ENCODE data around the gene HES5. TPM values are rescaled to one million over a fixed set of nuclear protein-coding genes. Genes with fewer than 3 reads are reported as not detected.
"Not testable (repeated sequence)": the region's sequence is repeated elsewhere in the genome, so short reads cannot be mapped to it uniquely, and the experiment has no call there.

Gene HES5
- total RNA-seq, 6 experiments from 2014 or later = 0.18 to 0.25 TPM; not detected in 4

- no peak overlapping the region for H3K27ac ChIP-seq
- intact Hi-C loops (cut with DNase I) = no loop called here
- WGBS (ENCODE audit: insufficient coverage, low coverage, low lambda C conversion rate, missing lambda C conversion rate) = 79% methylated on average over 8 of the region's 9 CpGs
Observed at GRCh38 chr1:2574350-2574749, 44.3 kb upstream of the HES5 start.

GRCh38 chr1:2573250-2573920, 43.3 kb upstream of the HES5 start:
- Histone ChIP-seq H3K4me1 (peaks cover 0 to 19% (median 11%) of the 10 kb centered on the region in 4 donors), H3K27ac (no peak overlapping the region), H3K36me3 (no peaks in the 10 kb centered on the region), H3K4me3 (no peak overlapping the region), H3K27me3 (no peaks in the 10 kb centered on the region), H3K9me3 (peaks cover 0 to 8% (median 0%) of the 10 kb centered on the region in 4 donors)
- ATAC-seq = no peak
- 83% methylated on average over 8 of the region's 8 CpGs for WGBS (ENCODE audit: insufficient coverage, low coverage, low lambda C conversion rate, missing lambda C conversion rate)
- TF ChIP-seq CTCF (IDR thresholded peaks at IDR 0.05) (no peak), POLR2A (IDR thresholded peaks at IDR 0.05) (no peak)
- DNase-seq = no peak
- intact Hi-C loops (cut with DNase I) = no loop called here

More at GRCh38 chr1:2574350-2574749, 44.3 kb upstream of the HES5 start:
- Histone ChIP-seq H3K4me1 (peaks cover 0 to 23% (median 11%) of the 10 kb centered on the region in 4 donors), H3K36me3 (no peaks in the 10 kb centered on the region), H3K9me3 (peaks cover 0 to 8% (median 0%) of the 10 kb centered on the region in 4 donors), H3K27me3 (no peaks in the 10 kb centered on the region), H3K4me3 (no peak overlapping the region)
- TF ChIP-seq CTCF (IDR thresholded peaks at IDR 0.05) (no peak), POLR2A (IDR thresholded peaks at IDR 0.05) (no peak)
- ATAC-seq = no peak
- DNase-seq = no peak

- H3K4me3 ChIP-seq = no peak overlapping the region
- no peak for ATAC-seq
- TF ChIP-seq CTCF (IDR thresholded peaks at IDR 0.05) = no peak
- TF ChIP-seq POLR2A (IDR thresholded peaks at IDR 0.05) = no peak
- H3K4me1 ChIP-seq = peaks cover 0 to 9% (median 2%) of the 10 kb centered on the region in 4 donors
- peaks cover 0 to 8% (median 0%) of the 10 kb centered on the region in 4 donors for H3K9me3 ChIP-seq
- no peak overlapping the region for H3K27ac ChIP-seq
- no peaks in the 10 kb centered on the region for H3K27me3 ChIP-seq
- H3K36me3 ChIP-seq = no peaks in the 10 kb centered on the region
- intact Hi-C loops (cut with DNase I) = no loop called here
- DNase-seq = no peak
- 38% methylated on average over 4 of the region's 9 CpGs for WGBS (ENCODE audit: insufficient coverage, low coverage, low lambda C conversion rate, missing lambda C conversion rate)
Observed at GRCh38 chr1:2571348-2571747, 41.3 kb upstream of the HES5 start.

- Histone ChIP-seq H3K4me1 (peaks cover 0 to under 1% (median 0%) of the 10 kb centered on the region in 4 donors), H3K9me3 (peaks cover 0 to 8% (median 0%) of the 10 kb centered on the region in 4 donors), H3K36me3 (no peaks in the 10 kb centered on the region), H3K27ac (no peak overlapping the region), H3K4me3 (no peak overlapping the region), H3K27me3 (no peaks in the 10 kb centered on the region)
- 68% methylated on average over 4 of the region's 17 CpGs for WGBS (ENCODE audit: insufficient coverage, low coverage, low lambda C conversion rate, missing lambda C conversion rate)
- DNase-seq = no peak
- TF ChIP-seq POLR2A (IDR thresholded peaks at IDR 0.05) = no peak
- no peak for TF ChIP-seq CTCF (IDR thresholded peaks at IDR 0.05)
- ATAC-seq = no peak
- intact Hi-C loops (cut with DNase I) = no loop called here
Observed at GRCh38 chr1:2570332-2570731, 40.3 kb upstream of the HES5 start.

GRCh38 chr1:2569703-2570102, 39.6 kb upstream of the HES5 start:
- not testable (repeated sequence) for ATAC-seq, H3K4me1 ChIP-seq, H3K27ac ChIP-seq, H3K4me3 ChIP-seq, H3K27me3 ChIP-seq, H3K36me3 ChIP-seq, H3K9me3 ChIP-seq, DNase-seq
- WGBS (ENCODE audit: insufficient coverage, low coverage, low lambda C conversion rate, missing lambda C conversion rate) = 80% methylated on average over 1 of the region's 13 CpGs
- intact Hi-C loops (cut with DNase I) = loop anchor here in 1 of 2 donors (10.0 kb wide), 1 partner anchor 75 kb away; no protein-coding TSS in a partner anchor
